Brain pericyte (primary cell): Measurements from ENCODE around the gene SORCS2.

Experiments used
- DNase-seq: peaks from one replicate; pipeline ENCODE4 v3.0.0-alpha.2; 2012; ENCODE audit warnings: low read depth, low spot score

Gene SORCS2

GRCh38 chr4:7505116-7505900 is 313.0 kb downstream of the SORCS2 start:
- DNase-seq, result no peak

- no peak for DNase-seq
These were observed 313.8 kb downstream of the SORCS2 start for GRCh38 chr4:7506119-7506518.

GRCh38 chr4:7506572-7506971 is 314.2 kb downstream of the SORCS2 start:
- no peak for DNase-seq

GRCh38 chr4:7507381-7507780 is 315.0 kb downstream of the SORCS2 start:
- no peak for DNase-seq

- DNase-seq, result no peak
These were observed 317.7 kb downstream of the SORCS2 start for GRCh38 chr4:7510066-7510465.

GRCh38 chr4:7510538-7510937 is 318.2 kb downstream of the SORCS2 start:
- DNase-seq, result no peak

- DNase-seq, result no peak
These were observed 319.2 kb downstream of the SORCS2 start for GRCh38 chr4:7511525-7511924.

GRCh38 chr4:7512428-7512827 is 320.1 kb downstream of the SORCS2 start:
- no peak for DNase-seq

- DNase-seq, result no peak
These were observed 320.6 kb downstream of the SORCS2 start for GRCh38 chr4:7512946-7513345.

- DNase-seq, result no peak
These were observed 321.3 kb downstream of the SORCS2 start for GRCh38 chr4:7513671-7514070.

GRCh38 chr4:7514281-7514680 is 321.9 kb downstream of the SORCS2 start:
- no peak for DNase-seq

GRCh38 chr4:7514789-7515188 is 322.5 kb downstream of the SORCS2 start:
- DNase-seq, result no peak

- DNase-seq, result no peak
These were observed 323.1 kb downstream of the SORCS2 start for GRCh38 chr4:7515390-7515902.

GRCh38 chr4:7516096-7516772 is 323.9 kb downstream of the SORCS2 start:
- no peak for DNase-seq

- DNase-seq, result no peak
These were observed 324.4 kb downstream of the SORCS2 start for GRCh38 chr4:7516773-7517144.

GRCh38 chr4:7518871-7519637 is 326.7 kb downstream of the SORCS2 start:
- no peak for DNase-seq

GRCh38 chr4:7519638-7520376 is 327.5 kb downstream of the SORCS2 start:
- no peak for DNase-seq

GRCh38 chr4:7521666-7522065 is 329.3 kb downstream of the SORCS2 start:
- no peak for DNase-seq

GRCh38 chr4:7522452-7523220 is 330.3 kb downstream of the SORCS2 start:
- DNase-seq, result no peak

GRCh38 chr4:7523526-7523925 is 331.2 kb downstream of the SORCS2 start:
- DNase-seq, result no peak
